ENCODE results near the gene LRRC51.
A peak's percentile ranks its signal among the peaks of the same experiment; 100 is the strongest.

Gene LRRC51

GRCh38 chr11:72058416-72059034 is 22.1 kb upstream of the LRRC51 start:
- H3K27ac Mint-ChIP-seq: no peak overlapping the region
- H3K36me3 Mint-ChIP-seq: peaks cover 6% of the 10 kb centered on the region
- no peak for ATAC-seq (ENCODE audit: low read depth)

GRCh38 chr11:72061739-72062396 is 18.8 kb upstream of the LRRC51 start:
- no peaks in the 10 kb centered on the region for H3K9me3 Mint-ChIP-seq
- peak overlapping the region; percentile 95 for H3K27ac Mint-ChIP-seq
- no peaks in the 10 kb centered on the region for H3K27me3 Mint-ChIP-seq
- ATAC-seq (ENCODE audit: low read depth) (peak; percentile 94), DNase-seq (ENCODE audit: low spot score in 2 of 2) (no peak)
- H3K36me3 Mint-ChIP-seq: peaks cover 7% of the 10 kb centered on the region
- peaks cover 8% of the 10 kb centered on the region for H3K4me1 Mint-ChIP-seq
- peak overlapping the region; percentile 79 for H3K4me3 Mint-ChIP-seq

More at GRCh38 chr11:72058416-72059034, 22.1 kb upstream of the LRRC51 start:
- Mint-ChIP-seq H3K4me3 (no peak overlapping the region), H3K27me3 (no peaks in the 10 kb centered on the region), H3K4me1 (peaks cover 5% of the 10 kb centered on the region), H3K9me3 (no peaks in the 10 kb centered on the region)
- no peak for DNase-seq (ENCODE audit: low spot score in 2 of 2)

- Mint-ChIP-seq H3K9me3 (no peaks in the 10 kb centered on the region), H3K4me1 (peaks cover 24% of the 10 kb centered on the region), H3K27ac (no peak overlapping the region), H3K36me3 (peaks cover 9% of the 10 kb centered on the region), H3K27me3 (no peaks in the 10 kb centered on the region), H3K4me3 (no peak overlapping the region)
- DNase-seq (ENCODE audit: low spot score in 2 of 2): no peak
- no peak for ATAC-seq (ENCODE audit: low read depth)
Observed at GRCh38 chr11:72066855-72067254, 13.8 kb upstream of the LRRC51 start.

GRCh38 chr11:72067266-72067665 is 13.4 kb upstream of the LRRC51 start:
- ATAC-seq (ENCODE audit: low read depth) (no peak), DNase-seq (ENCODE audit: low spot score in 2 of 2) (no peak)
- Mint-ChIP-seq H3K27me3 (no peaks in the 10 kb centered on the region), H3K4me3 (no peak overlapping the region), H3K4me1 (peaks cover 22% of the 10 kb centered on the region), H3K9me3 (no peaks in the 10 kb centered on the region), H3K27ac (no peak overlapping the region), H3K36me3 (peaks cover 7% of the 10 kb centered on the region)

GRCh38 chr11:72067676-72068075 is 13.0 kb upstream of the LRRC51 start:
- ATAC-seq (ENCODE audit: low read depth): no peak
- Mint-ChIP-seq H3K27me3 (no peaks in the 10 kb centered on the region), H3K4me3 (no peak overlapping the region), H3K36me3 (peaks cover 7% of the 10 kb centered on the region), H3K9me3 (no peaks in the 10 kb centered on the region), H3K4me1 (peaks cover 22% of the 10 kb centered on the region), H3K27ac (no peak overlapping the region)
- no peak for DNase-seq (ENCODE audit: low spot score in 2 of 2)

- Mint-ChIP-seq H3K36me3 (peaks cover 7% of the 10 kb centered on the region), H3K4me1 (peaks cover 22% of the 10 kb centered on the region), H3K9me3 (no peaks in the 10 kb centered on the region), H3K27me3 (no peaks in the 10 kb centered on the region), H3K27ac (no peak overlapping the region), H3K4me3 (no peak overlapping the region)
- ATAC-seq (ENCODE audit: low read depth): no peak
- DNase-seq (ENCODE audit: low spot score in 2 of 2): no peak
Observed at GRCh38 chr11:72069200-72069599, 11.4 kb upstream of the LRRC51 start.

- ATAC-seq (ENCODE audit: low read depth) (peak; percentile 17), DNase-seq (ENCODE audit: low spot score in 2 of 2) (no peak)
- H3K36me3 Mint-ChIP-seq: peaks cover 7% of the 10 kb centered on the region
- H3K4me1 Mint-ChIP-seq: peaks cover 22% of the 10 kb centered on the region
- H3K4me3 Mint-ChIP-seq: no peak overlapping the region
- H3K27ac Mint-ChIP-seq: no peak overlapping the region
- no peaks in the 10 kb centered on the region for H3K9me3 Mint-ChIP-seq
- no peaks in the 10 kb centered on the region for H3K27me3 Mint-ChIP-seq
Observed at GRCh38 chr11:72069787-72070251, 10.8 kb upstream of the LRRC51 start.

GRCh38 chr11:72070491-72070890 is 10.2 kb upstream of the LRRC51 start:
- peaks cover 7% of the 10 kb centered on the region for H3K36me3 Mint-ChIP-seq
- no peaks in the 10 kb centered on the region for H3K27me3 Mint-ChIP-seq
- no peak overlapping the region for H3K27ac Mint-ChIP-seq
- H3K4me3 Mint-ChIP-seq: no peak overlapping the region
- DNase-seq (ENCODE audit: low spot score in 2 of 2): no peak
- H3K9me3 Mint-ChIP-seq: no peaks in the 10 kb centered on the region
- no peak for ATAC-seq (ENCODE audit: low read depth)
- peaks cover 22% of the 10 kb centered on the region for H3K4me1 Mint-ChIP-seq

GRCh38 chr11:72072348-72072747 is 8.3 kb upstream of the LRRC51 start:
- no peaks in the 10 kb centered on the region for H3K27me3 Mint-ChIP-seq
- no peak overlapping the region for H3K4me3 Mint-ChIP-seq
- peaks cover 24% of the 10 kb centered on the region for H3K4me1 Mint-ChIP-seq
- no peak for ATAC-seq (ENCODE audit: low read depth)
- no peaks in the 10 kb centered on the region for H3K9me3 Mint-ChIP-seq
- DNase-seq (ENCODE audit: low spot score in 2 of 2): no peak
- H3K36me3 Mint-ChIP-seq: peaks cover 6% of the 10 kb centered on the region
- no peak overlapping the region for H3K27ac Mint-ChIP-seq

GRCh38 chr11:72075109-72075508 is 5.5 kb upstream of the LRRC51 start:
- no peak overlapping the region for H3K27ac Mint-ChIP-seq
- DNase-seq (ENCODE audit: low spot score in 2 of 2): no peak
- H3K4me3 Mint-ChIP-seq: no peak overlapping the region

GRCh38 chr11:72075756-72076155 is 4.9 kb upstream of the LRRC51 start:
- H3K27ac Mint-ChIP-seq: no peak overlapping the region
- DNase-seq (ENCODE audit: low spot score in 2 of 2): no peak
- no peak overlapping the region for H3K4me3 Mint-ChIP-seq
- no peaks in the 10 kb centered on the region for H3K27me3 Mint-ChIP-seq
- ATAC-seq (ENCODE audit: low read depth): no peak
- peaks cover 14% of the 10 kb centered on the region for H3K4me1 Mint-ChIP-seq
- peaks cover 2% of the 10 kb centered on the region for H3K36me3 Mint-ChIP-seq
- H3K9me3 Mint-ChIP-seq: no peaks in the 10 kb centered on the region

More at GRCh38 chr11:72075109-72075508, 5.5 kb upstream of the LRRC51 start:
- Mint-ChIP-seq H3K36me3 (peaks cover 2% of the 10 kb centered on the region), H3K9me3 (no peaks in the 10 kb centered on the region), H3K4me1 (peaks cover 17% of the 10 kb centered on the region), H3K27me3 (no peaks in the 10 kb centered on the region)
- peak; percentile 36 for ATAC-seq (ENCODE audit: low read depth)

GRCh38 chr11:72078477-72078876 is 2.2 kb upstream of the LRRC51 start:
- Mint-ChIP-seq H3K27ac (peak overlapping the region; percentile 19), H3K36me3 (peaks cover 2% of the 10 kb centered on the region), H3K4me1 (peaks cover 29% of the 10 kb centered on the region), H3K27me3 (no peaks in the 10 kb centered on the region), H3K9me3 (no peaks in the 10 kb centered on the region), H3K4me3 (peak overlapping the region; percentile 36)
- ATAC-seq (ENCODE audit: low read depth) (no peak), DNase-seq (ENCODE audit: low spot score in 2 of 2) (no peak)

GRCh38 chr11:72079819-72080325 is 778 bp upstream of the LRRC51 start:
- Mint-ChIP-seq H3K4me1 (peaks cover 29% of the 10 kb centered on the region), H3K4me3 (peak overlapping the region; percentile 96), H3K9me3 (no peaks in the 10 kb centered on the region), H3K36me3 (peaks cover 2% of the 10 kb centered on the region), H3K27me3 (no peaks in the 10 kb centered on the region), H3K27ac (peak overlapping the region; percentile 99)
- ATAC-seq (ENCODE audit: low read depth) (no peak), DNase-seq (ENCODE audit: low spot score in 2 of 2) (no peak)

GRCh38 chr11:72081184-72081644 is 564 bp downstream of the LRRC51 start:
- peaks cover 4% of the 10 kb centered on the region for H3K36me3 Mint-ChIP-seq
- ATAC-seq (ENCODE audit: low read depth) (no peak), DNase-seq (ENCODE audit: low spot score in 2 of 2) (no peak)
- H3K27me3 Mint-ChIP-seq: no peaks in the 10 kb centered on the region
- H3K4me3 Mint-ChIP-seq: peak overlapping the region; percentile 96
- peak overlapping the region; percentile 99 for H3K27ac Mint-ChIP-seq
- H3K9me3 Mint-ChIP-seq: no peaks in the 10 kb centered on the region
- peaks cover 29% of the 10 kb centered on the region for H3K4me1 Mint-ChIP-seq
